ENCODE measurements around the gene ABCC6. TPM values are rescaled to one million over a fixed set of nuclear protein-coding genes. Genes with fewer than 3 reads are reported as not detected.
"Not testable (repeated sequence)": the region's sequence is repeated elsewhere in the genome, so short reads cannot be mapped to it uniquely, and the experiment has no call there.

Gene ABCC6
- total RNA-seq, 1 donor from 2014 or later, result 0.53 TPM

DNA sequence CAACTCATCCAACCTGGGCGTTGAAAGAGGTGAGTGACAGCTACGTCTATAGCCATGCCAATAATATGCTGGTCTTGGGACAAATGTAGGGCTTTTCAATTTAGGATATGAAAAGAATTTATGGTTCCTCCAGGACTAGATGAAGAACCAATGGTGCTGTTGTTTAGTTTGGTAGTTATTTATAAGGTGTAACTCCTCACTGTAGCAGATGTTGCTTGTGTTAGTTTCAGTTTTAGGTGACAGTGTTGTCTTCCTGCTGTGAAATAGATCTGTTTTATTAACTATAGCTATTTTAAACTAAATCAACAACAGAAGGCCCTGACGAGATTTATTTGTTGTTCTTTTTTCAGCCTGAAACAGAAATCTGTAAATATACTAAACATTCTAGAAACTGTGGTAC, 24.1 kb upstream of the ABCC6 start:
- H3K36me3 ChIP-seq; H3K9me3 ChIP-seq; H3K4me1 ChIP-seq; H3K27me3 ChIP-seq; DNase-seq (ENCODE audit: low spot score in 2 of 2); H3K4me3 ChIP-seq; H3K27ac ChIP-seq; intact Hi-C loops (cut with DNase I): not testable (repeated sequence)

DNA sequence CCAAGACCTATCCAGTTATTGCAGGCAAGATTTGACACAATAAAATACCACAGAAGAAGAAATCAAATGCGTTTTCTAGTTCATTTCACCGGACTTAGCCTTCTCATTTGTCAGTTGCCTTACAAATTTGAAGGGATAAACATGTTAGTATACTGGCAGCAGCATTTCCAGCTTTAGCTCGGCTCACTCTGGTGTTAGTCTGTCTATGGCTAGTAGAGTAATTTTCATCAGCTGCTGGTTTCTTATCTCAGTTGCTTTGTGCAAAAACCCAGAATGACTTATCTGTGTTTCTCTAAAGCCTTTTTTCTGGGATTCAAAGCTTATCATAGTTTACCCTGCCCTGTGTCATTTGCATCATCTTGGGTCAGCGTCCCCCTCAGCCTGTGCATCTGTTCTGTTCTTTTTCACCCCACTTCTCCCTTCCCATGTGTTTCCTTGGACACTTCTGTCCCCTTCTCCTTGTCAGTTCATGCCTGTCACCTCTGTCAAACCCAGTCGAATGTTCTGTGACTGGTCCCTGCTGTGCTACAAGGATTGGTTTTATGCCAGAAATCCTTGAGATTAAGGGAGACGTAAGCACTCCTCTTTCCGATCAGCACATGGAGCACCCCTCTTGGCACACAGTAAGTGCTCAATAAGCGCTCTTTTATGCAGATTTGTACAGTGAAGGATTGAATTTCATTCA, 23.4 kb upstream of the ABCC6 start:
- H3K4me1 ChIP-seq; H3K27ac ChIP-seq; H3K27me3 ChIP-seq; DNase-seq (ENCODE audit: low spot score in 2 of 2); H3K4me3 ChIP-seq; H3K9me3 ChIP-seq; H3K36me3 ChIP-seq; intact Hi-C loops (cut with DNase I): not testable (repeated sequence)

DNA sequence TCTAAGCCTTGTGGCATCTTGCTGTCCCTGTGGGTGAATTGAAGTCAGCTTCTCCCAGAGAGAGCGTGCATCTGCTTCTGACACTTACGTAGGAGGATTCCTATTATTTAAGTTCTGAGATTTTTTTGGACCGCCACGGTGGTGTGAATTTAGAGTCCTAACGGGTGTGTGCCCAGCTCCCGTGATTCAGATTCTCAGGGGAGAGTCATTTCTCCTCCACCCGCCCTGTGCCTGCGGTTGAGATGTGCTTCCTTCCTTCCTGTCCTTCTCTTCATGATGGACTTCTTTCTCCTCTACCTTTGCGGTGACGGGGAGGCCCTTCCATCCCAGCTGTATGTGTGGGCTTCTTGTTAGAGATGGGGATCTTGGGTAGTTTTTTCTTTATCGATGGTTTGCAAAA, 20.6 kb upstream of the ABCC6 start:
- H3K9me3 ChIP-seq; H3K36me3 ChIP-seq; H3K27me3 ChIP-seq; DNase-seq (ENCODE audit: low spot score in 2 of 2); H3K4me3 ChIP-seq; H3K4me1 ChIP-seq; intact Hi-C loops (cut with DNase I); H3K27ac ChIP-seq: not testable (repeated sequence)

DNA sequence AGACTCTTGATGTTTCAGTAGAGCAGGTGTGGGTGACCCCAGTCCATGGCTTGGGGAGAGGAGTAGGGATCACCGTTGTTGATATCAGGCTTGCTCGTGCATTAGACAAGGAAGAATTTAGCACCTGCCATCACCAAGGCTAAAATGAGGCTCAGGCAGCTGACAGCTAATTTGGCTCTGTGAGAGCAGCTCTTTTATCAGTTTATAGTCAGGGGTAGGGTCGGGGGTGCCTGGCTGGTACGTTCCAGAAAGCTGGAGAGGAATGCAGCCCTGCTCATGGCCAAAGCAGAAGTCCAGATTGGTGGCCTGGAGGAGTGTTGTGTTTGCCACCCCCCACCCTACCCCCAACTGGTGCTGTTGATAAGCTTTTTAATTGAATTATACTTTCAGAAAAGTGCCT, 17.4 kb upstream of the ABCC6 start:
- H3K27me3 ChIP-seq; intact Hi-C loops (cut with DNase I); H3K4me3 ChIP-seq; H3K27ac ChIP-seq; H3K36me3 ChIP-seq; DNase-seq (ENCODE audit: low spot score in 2 of 2); H3K4me1 ChIP-seq; H3K9me3 ChIP-seq: not testable (repeated sequence)

DNA sequence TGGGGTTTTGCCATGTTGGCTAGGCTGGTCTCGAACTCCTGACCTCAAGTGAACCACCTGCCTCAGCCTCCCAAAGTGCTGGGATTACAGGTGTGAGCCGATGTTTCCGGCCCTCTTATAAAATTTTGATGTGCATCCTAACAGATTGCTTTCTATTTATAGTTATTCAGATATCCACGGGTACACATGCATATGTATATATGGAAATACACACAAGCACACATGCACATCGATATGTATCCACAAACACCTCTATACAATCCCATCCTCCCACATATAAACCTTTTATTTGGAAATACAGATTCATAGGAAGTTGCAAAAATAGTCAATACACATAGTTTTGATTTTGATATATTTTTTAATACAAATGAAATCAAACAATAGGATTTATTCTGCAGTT, 14.4 kb upstream of the ABCC6 start:
- H3K36me3 ChIP-seq; intact Hi-C loops (cut with DNase I); H3K27ac ChIP-seq; H3K4me1 ChIP-seq; DNase-seq (ENCODE audit: low spot score in 2 of 2); H3K9me3 ChIP-seq; H3K4me3 ChIP-seq; H3K27me3 ChIP-seq: not testable (repeated sequence)

DNA sequence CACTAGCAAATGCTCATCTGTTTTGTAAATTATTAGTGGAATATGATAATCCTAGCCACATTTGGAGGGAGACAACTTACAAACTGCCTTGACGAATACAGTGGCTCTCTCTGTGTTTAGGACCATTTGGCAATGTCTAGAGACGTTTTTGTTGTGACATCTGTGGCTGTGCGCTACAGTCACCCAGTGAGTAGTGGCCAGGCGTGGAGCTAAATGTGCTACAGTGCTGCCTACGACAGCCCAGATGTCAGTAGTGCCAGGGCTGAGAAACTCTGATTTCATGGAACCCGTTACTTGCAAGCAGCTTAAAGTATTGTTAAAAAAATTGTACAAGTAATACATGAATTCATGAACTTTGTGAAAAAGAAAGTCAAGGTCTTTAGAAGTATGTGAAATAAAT, 13.8 kb upstream of the ABCC6 start:
- intact Hi-C loops (cut with DNase I); H3K4me3 ChIP-seq; H3K27ac ChIP-seq; H3K36me3 ChIP-seq; H3K27me3 ChIP-seq; DNase-seq (ENCODE audit: low spot score in 2 of 2); H3K9me3 ChIP-seq; H3K4me1 ChIP-seq: not testable (repeated sequence)

DNA sequence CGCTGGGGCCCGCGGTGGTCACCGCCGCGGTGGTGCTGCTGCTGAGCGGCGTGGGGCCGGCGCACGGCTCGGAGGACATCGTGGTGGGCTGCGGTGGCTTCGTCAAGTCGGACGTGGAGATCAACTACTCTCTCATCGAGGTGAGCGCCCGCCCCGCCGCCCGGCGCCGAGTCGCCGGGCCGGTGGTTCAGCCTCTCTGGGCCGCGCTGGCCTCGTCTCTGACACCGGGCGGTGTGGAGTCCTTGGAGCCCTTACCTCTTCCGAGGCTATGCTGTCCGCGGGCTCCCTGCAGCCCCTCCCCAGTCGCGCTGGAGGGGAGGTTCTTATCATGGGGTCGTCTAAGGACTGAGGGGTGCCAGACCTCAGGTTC, 9.4 kb upstream of the ABCC6 start:
- H3K4me1 ChIP-seq; H3K27ac ChIP-seq; H3K27me3 ChIP-seq; H3K36me3 ChIP-seq; intact Hi-C loops (cut with DNase I); DNase-seq (ENCODE audit: low spot score in 2 of 2); H3K9me3 ChIP-seq: not testable (repeated sequence)
- peak overlapping the region; percentile 22 to 42 for H3K4me3 ChIP-seq

DNA sequence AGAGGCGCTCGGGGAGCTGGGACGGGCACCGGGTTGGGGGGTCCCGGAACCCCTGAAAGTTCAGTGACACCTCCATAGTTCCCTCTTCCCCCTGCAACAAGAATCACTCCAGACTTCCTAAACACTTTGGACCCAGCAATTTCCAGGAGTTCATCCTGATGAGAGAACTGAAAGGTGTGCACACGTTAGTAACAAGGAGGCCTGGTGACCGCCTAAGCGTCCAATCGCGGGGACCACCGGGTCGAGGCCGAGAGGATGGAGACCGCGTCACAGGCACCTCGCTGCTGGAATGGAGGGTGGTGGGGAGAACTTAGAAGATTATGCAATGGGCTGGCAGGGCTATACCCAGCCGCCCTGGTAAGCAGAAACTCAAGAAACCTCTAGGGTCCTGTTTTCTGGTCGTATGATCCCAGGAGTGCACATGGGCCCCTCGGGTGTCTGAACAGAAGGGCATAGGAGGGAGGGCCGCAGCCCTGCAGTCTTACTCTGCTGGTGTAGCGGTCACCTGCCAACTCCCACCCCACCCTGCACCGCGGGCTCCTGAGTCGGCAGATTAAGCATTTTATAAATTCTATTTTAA, 458 bp upstream of the ABCC6 start:
- H3K36me3 ChIP-seq; intact Hi-C loops (cut with DNase I): not testable (repeated sequence)
- peak overlapping the region in 1 of 2 donors; percentile 52 for H3K4me3 ChIP-seq

DNA sequence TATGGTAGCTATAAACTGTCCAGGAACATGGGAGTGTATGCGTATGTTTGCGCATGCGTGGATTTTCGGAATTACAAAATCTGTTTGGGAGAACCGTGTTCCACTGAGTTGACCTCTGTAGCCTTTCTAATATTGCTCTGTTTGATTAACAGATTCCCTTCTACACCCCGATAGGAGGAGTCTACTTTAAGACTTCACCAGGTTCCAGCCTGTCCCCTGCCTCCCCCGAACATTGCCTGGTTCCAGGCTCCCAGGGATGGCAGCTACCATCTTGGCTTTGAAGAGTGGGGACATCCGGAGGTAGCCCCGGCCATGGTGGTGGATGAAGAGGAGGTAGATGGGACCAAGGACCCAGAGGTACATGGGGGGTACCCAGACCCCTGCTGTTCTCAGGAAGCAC, 1.9 kb downstream of the ABCC6 start:
- H3K4me1 ChIP-seq; H3K4me3 ChIP-seq; H3K36me3 ChIP-seq; H3K27ac ChIP-seq; H3K27me3 ChIP-seq; intact Hi-C loops (cut with DNase I); H3K9me3 ChIP-seq: not testable (repeated sequence)
- DNase-seq (ENCODE audit: low spot score in 2 of 2), result peak in 1 of 2 donors; percentile 41

More for the DNA sequence above, 458 bp upstream of the ABCC6 start:
- H3K27me3 ChIP-seq, H3K4me1 ChIP-seq, H3K9me3 ChIP-seq, H3K27ac ChIP-seq: not testable (repeated sequence)
- DNase-seq (ENCODE audit: low spot score in 2 of 2), result peak in 1 of 2 donors; percentile 19

DNA sequence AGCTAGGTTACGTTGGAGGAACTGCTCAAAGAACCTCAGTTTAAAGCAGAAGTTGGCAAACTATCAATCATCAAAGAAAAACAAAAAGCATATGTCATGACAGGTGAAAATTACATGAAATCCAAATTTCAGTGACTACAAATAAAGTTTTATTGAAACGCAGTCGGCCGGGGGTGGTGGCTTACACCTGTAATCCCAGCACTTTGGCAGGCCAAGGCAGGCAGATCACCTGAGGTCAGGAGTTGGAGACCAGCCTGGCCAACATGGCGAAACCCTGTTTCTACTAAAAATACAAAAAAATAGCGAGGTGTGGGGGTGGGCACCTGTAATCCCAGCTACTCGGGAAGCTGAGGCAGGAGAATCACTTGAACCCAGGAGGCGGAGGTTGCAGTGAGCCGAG, 2.8 kb downstream of the ABCC6 start:
- peak in 1 of 2 donors; percentile 52 for DNase-seq (ENCODE audit: low spot score in 2 of 2)
- H3K36me3 ChIP-seq; H3K4me3 ChIP-seq; H3K4me1 ChIP-seq; intact Hi-C loops (cut with DNase I); H3K27ac ChIP-seq; H3K27me3 ChIP-seq; H3K9me3 ChIP-seq: not testable (repeated sequence)

DNA sequence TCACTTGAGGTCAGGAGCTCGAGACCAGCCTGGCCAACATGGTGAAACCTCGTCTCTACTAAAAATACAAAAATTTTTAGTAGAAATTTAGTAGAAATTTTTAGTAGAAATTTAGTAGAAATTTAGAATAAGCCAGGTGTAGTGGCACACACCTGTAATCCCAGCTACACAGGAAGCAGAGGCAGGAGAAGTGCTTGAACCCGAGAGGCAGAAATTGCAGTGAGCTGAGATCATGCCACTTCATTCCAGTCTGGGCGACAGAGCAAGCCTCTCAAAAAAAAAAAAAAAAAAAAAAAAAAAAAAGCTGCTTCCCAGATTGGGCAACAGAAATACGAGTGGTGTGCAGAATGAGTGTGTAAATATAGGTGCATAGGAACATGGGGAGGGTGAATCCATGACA, 4.5 kb downstream of the ABCC6 start:
- H3K36me3 ChIP-seq; intact Hi-C loops (cut with DNase I); H3K27me3 ChIP-seq; H3K4me3 ChIP-seq; DNase-seq (ENCODE audit: low spot score in 2 of 2); H3K4me1 ChIP-seq; H3K27ac ChIP-seq; H3K9me3 ChIP-seq: not testable (repeated sequence)

DNA sequence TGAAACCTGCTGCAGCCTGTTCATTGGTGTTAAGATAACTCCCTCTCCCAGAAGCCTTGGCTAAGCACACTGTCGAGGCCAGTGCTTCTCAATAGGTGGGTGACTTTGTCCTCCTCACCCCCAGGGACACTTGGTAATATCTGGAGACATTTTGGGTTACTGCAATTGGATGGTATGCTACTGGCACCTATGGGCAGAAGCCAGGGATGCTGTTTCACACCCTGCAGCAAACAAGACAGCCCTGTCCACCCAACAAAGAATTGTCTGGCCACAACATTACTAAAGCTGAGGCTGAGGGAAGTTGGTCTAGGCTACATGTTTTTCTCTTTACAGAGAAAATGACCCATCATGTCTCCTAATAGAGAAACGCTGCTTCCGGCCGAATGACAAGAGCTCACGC, 4.9 kb downstream of the ABCC6 start:
- H3K4me3 ChIP-seq; H3K27ac ChIP-seq; H3K27me3 ChIP-seq; DNase-seq (ENCODE audit: low spot score in 2 of 2); intact Hi-C loops (cut with DNase I); H3K9me3 ChIP-seq; H3K4me1 ChIP-seq; H3K36me3 ChIP-seq: not testable (repeated sequence)

DNA sequence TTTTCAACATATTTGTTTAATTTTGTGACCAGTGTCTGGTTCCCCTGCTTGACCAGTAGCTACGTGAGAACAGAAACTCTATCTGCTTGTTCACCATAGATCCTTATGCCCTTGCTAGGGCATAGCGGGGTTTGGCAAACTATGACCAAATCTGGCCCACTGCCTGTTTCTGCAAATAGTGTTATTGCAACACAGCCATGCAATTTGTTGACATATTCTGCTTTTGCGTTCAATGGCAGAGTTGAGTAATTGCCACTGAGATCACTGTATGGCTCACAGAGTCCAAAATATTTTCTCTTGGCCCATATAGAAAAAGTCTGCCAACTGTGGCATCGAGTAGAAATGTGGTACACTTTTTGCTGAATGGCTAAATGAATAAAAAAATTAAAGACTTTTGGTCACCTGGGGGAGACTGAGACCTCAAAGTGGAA, 9.4 kb downstream of the ABCC6 start:
- H3K27ac ChIP-seq, result peak overlapping the region in 1 of 2 donors; percentile 25
- intact Hi-C loops (cut with DNase I), result not testable (repeated sequence)

DNA sequence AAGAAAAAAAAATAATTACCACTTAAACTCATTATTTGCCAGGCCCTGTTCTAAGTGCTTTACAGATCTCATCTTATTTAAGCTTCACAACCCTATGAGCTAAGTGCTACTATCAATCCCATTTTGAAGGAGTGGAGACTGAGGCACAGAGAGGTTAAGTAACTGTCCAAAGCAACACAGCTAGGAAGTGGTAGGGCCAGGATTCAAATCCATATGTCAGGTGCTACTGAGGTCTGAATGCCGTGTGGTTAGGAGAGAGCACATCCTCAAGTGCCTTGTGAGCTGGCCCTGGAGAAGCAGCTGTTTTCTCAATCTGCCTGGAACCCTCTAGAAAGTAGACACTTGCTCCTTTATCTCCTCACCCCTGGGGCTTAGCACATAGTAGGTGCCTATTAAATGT, 11.9 kb downstream of the ABCC6 start:
- H3K36me3 ChIP-seq; DNase-seq (ENCODE audit: low spot score in 2 of 2); H3K4me1 ChIP-seq; H3K9me3 ChIP-seq; intact Hi-C loops (cut with DNase I); H3K27me3 ChIP-seq; H3K27ac ChIP-seq; H3K4me3 ChIP-seq: not testable (repeated sequence)

More for the DNA sequence above, 9.4 kb downstream of the ABCC6 start:
- H3K4me3 ChIP-seq, H3K9me3 ChIP-seq, H3K36me3 ChIP-seq, H3K4me1 ChIP-seq, H3K27me3 ChIP-seq: not testable (repeated sequence)
- peak in 1 of 2 donors; percentile 67 for DNase-seq (ENCODE audit: low spot score in 2 of 2)

DNA sequence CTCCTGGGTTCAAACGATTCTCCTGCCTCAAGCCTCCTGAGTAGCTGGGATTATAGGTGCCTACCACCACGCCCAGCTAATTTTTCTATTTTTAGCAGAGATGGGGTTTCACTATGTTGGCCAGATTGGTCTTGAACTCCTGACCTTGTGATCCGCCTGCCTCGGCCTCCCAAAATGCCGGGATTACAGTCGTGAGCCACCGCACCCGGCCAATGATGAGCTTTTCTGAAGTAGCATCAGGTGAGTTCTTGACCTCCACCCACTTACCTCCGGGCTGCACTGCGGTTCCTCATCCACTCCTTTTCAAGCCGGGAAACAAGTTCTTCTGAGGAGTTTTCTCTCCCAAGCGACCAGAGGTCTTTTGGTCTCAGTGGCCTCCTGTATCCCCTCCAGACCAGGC, 14.8 kb downstream of the ABCC6 start:
- peak in 1 of 2 donors; percentile 48 for DNase-seq (ENCODE audit: low spot score in 2 of 2)
- H3K36me3 ChIP-seq; H3K4me1 ChIP-seq; H3K9me3 ChIP-seq; H3K27me3 ChIP-seq; intact Hi-C loops (cut with DNase I); H3K4me3 ChIP-seq; H3K27ac ChIP-seq: not testable (repeated sequence)
